ENCODE data around the gene ASB5.

DNA sequence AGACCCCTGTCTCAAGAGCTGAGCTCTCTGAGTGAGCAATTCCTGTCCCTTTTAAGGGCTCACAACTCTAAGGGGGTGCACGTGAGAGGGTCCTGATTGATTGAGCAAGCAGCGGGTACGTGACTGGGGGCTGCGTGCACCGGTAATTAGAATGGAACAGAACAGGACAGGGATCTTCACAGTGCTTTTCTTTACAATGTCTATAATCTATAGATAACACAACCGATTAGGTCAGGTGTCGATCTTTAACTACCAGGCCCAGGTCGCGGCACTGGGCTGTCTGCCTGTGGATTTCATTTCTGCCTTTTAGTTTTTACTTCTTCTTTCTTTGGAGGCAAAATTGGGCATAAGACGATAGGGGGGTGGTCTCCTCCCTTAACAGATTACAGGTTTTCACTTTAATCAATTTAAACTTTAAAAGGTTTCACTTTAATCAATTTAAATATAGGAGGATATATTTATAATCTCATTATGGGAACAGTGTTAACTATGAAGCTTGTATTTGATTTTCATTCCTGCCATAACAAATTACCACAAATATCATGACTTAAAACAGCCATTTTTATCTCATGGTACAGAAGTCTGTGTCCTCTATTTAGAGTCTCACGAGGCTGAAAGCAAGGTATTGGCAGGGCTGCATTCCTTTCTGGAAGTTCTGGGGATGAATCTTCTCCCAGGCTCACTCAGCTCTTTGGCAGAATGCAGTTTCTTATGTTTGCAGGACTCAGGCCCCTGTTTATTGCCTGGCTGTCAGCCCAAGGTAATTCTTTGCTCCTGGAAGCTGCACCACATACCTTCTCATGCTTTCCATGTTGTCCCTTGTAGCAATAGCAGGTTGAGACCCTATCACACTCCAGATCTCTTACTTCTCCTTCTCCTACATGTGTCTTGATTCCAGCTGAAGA, 78.9 kb downstream of the ASB5 start:
- TF ChIP-seq, protein P1, sequence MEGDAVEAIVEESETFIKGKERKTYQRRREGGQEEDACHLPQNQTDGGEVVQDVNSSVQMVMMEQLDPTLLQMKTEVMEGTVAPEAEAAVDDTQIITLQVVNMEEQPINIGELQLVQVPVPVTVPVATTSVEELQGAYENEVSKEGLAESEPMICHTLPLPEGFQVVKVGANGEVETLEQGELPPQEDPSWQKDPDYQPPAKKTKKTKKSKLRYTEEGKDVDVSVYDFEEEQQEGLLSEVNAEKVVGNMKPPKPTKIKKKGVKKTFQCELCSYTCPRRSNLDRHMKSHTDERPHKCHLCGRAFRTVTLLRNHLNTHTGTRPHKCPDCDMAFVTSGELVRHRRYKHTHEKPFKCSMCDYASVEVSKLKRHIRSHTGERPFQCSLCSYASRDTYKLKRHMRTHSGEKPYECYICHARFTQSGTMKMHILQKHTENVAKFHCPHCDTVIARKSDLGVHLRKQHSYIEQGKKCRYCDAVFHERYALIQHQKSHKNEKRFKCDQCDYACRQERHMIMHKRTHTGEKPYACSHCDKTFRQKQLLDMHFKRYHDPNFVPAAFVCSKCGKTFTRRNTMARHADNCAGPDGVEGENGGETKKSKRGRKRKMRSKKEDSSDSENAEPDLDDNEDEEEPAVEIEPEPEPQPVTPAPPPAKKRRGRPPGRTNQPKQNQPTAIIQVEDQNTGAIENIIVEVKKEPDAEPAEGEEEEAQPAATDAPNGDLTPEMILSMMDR (IDR thresholded peaks at IDR 0.05), result no peak
- TF ChIP-seq EZH2 (IDR thresholded peaks at IDR 0.05), result no peak
